DND-41 (cell line): ENCODE measurements around the gene MRPL45.

Experiments used
- CTCF ChIP-seq: IDR thresholded peaks from 2 replicates; pipeline ENCODE4 v1.5.1; 2012; ENCODE audit warnings: borderline replicate concordance, low read length, moderate library complexity, mild to moderate bottlenecking; ENCODE audit not compliant: poor library complexity, severe bottlenecking; ENCODE audit errors: extremely low read depth
- EZH2 ChIP-seq: IDR thresholded peaks from 3 replicates; pipeline ENCODE4 v1.6.1; 2012; ENCODE audit warnings: borderline replicate concordance, low read depth, mild to moderate bottlenecking, moderate library complexity, low read length, inconsistent platforms; ENCODE audit not compliant: severe bottlenecking

GRCh38 chr17:38330941-38331411 is 34.0 kb downstream of the MRPL45 start:
- TF ChIP-seq CTCF: no peak
- no peak for TF ChIP-seq EZH2
